ENCODE results near the gene DTX2. TPM values are rescaled to one million over a fixed set of nuclear protein-coding genes. Genes with fewer than 3 reads are reported as not detected.
A peak's percentile ranks its signal among the peaks of the same experiment; 100 is the strongest.
"Not testable (repeated sequence)": the region's sequence is repeated elsewhere in the genome, so short reads cannot be mapped to it uniquely, and the experiment has no call there.

The DTX2 gene
- 72.8 and 77.9 TPM in 2 replicates for total RNA-seq (2014; rRNA removed; shearing (Covaris generic))
- 29.7 and 36.1 TPM in 2 replicates for polyA plus RNA-seq (2016; fragmentation: Nextera tagmentation; extraction: Ambion mirVana)
- long read RNA-seq, partial matches to known transcripts = 4 of 25 reads
- long read RNA-seq, other reads (novel, unspliced or antisense) = 16 of 25 reads

DNA sequence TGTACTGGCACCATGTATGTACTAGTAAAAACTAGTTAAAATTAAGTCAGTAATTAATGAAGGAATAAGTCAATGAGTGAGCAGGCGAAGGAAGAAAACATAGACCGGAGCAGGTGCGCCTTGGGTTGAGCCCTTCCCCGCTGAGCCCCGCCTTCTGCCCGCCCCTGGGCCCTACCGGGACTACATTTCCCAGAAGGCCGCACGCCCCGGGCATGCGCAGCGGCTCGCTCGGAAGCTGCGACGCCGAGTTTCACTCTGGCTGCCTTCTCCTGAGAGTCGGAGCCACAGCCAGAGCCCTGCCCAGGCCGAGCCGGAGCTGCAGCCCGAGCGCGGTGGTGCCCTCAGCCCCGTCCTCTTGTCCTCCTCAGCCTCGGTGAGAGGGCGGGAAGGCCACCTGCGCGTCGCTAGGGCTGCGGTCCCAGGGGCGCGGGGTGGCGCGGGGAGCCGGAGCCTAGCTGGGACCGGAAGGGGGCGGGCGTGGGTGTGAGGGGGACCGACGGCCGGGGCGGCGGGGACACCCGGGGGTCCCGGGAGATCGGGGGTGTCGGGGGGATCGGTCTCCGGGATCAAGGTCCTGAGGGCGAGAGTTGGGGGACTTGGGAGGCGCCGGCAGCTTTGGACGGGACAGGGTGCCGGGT lies at the start of gene DTX2:
Gene DTX2 (plus strand): TSS at position 246 of the 638 bp plus-strand sequence. CDS start 18,801 bp downstream, outside the sequence.
- DNase-seq (ENCODE audit: low spot score); H3K4me3 Mint-ChIP-seq; H3K27me3 Mint-ChIP-seq (ENCODE audit: insufficient read depth, low read depth, poor library complexity): not testable (repeated sequence)

DNA sequence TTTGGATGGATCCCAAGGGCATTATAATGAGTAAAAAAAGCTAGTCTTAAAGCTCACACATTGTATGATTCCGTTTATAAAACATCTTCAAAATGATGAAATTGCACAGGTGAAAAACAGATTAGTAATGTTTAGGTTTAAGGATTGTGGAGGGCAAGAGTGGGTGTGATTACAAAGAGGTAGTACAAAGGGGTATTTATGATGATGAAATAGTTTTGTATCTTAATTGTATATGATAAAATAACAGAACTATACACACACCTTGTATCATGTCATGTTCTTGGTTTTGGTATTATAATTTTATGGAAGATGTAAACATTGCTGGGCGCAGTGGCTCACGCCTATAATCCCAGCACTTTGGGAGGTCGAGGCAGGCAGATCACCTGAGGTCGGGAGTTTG lies 49.3 kb upstream of the DTX2 start:
- no peak overlapping the region for H2AFZ ChIP-seq
- ATAC-seq = no peak
- no peaks in the 10 kb centered on the region for H3K79me2 ChIP-seq (replicated peaks; ENCODE audit: insufficient read depth)
- TF ChIP-seq, protein P1, sequence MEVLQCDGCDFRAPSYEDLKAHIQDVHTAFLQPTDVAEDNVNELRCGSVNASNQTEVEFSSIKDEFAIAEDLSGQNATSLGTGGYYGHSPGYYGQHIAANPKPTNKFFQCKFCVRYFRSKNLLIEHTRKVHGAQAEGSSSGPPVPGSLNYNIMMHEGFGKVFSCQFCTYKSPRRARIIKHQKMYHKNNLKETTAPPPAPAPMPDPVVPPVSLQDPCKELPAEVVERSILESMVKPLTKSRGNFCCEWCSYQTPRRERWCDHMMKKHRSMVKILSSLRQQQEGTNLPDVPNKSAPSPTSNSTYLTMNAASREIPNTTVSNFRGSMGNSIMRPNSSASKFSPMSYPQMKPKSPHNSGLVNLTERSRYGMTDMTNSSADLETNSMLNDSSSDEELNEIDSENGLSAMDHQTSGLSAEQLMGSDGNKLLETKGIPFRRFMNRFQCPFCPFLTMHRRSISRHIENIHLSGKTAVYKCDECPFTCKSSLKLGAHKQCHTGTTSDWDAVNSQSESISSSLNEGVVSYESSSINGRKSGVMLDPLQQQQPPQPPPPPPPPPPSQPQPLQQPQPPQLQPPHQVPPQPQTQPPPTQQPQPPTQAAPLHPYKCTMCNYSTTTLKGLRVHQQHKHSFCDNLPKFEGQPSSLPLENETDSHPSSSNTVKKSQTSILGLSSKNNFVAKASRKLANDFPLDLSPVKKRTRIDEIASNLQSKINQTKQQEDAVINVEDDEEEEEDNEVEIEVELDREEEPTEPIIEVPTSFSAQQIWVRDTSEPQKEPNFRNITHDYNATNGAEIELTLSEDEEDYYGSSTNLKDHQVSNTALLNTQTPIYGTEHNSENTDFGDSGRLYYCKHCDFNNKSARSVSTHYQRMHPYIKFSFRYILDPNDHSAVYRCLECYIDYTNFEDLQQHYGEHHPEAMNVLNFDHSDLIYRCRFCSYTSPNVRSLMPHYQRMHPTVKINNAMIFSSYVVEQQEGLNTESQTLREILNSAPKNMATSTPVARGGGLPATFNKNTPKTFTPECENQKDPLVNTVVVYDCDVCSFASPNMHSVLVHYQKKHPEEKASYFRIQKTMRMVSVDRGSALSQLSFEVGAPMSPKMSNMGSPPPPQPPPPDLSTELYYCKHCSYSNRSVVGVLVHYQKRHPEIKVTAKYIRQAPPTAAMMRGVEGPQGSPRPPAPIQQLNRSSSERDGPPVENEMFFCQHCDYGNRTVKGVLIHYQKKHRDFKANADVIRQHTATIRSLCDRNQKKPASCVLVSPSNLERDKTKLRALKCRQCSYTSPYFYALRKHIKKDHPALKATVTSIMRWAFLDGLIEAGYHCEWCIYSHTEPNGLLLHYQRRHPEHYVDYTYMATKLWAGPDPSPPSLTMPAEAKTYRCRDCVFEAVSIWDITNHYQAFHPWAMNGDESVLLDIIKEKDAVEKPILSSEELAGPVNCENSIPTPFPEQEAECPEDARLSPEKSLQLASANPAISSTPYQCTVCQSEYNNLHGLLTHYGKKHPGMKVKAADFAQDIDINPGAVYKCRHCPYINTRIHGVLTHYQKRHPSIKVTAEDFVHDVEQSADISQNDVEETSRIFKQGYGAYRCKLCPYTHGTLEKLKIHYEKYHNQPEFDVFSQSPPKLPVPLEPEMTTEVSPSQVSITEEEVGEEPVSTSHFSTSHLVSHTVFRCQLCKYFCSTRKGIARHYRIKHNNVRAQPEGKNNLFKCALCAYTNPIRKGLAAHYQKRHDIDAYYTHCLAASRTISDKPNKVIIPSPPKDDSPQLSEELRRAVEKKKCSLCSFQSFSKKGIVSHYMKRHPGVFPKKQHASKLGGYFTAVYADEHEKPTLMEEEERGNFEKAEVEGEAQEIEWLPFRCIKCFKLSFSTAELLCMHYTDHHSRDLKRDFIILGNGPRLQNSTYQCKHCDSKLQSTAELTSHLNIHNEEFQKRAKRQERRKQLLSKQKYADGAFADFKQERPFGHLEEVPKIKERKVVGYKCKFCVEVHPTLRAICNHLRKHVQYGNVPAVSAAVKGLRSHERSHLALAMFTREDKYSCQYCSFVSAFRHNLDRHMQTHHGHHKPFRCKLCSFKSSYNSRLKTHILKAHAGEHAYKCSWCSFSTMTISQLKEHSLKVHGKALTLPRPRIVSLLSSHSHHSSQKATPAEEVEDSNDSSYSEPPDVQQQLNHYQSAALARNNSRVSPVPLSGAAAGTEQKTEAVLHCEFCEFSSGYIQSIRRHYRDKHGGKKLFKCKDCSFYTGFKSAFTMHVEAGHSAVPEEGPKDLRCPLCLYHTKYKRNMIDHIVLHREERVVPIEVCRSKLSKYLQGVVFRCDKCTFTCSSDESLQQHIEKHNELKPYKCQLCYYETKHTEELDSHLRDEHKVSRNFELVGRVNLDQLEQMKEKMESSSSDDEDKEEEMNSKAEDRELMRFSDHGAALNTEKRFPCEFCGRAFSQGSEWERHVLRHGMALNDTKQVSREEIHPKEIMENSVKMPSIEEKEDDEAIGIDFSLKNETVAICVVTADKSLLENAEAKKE (CRISPR knock-in tag; IDR thresholded peaks at IDR 0.05) = no peak
- H3F3A ChIP-seq (replicated peaks; ENCODE audit: low read depth) = no peaks in the 10 kb centered on the region; the same call in 1 of the 2 replicates
- no peaks in the 10 kb centered on the region for H4K20me1 ChIP-seq (replicated peaks; ENCODE audit: insufficient read depth)
- Mint-ChIP-seq H3K4me1 (peaks cover 18% of the 10 kb centered on the region), H3K9me3 (no peaks in the 10 kb centered on the region), H3K36me3 (ENCODE audit: low read depth) (no peaks in the 10 kb centered on the region), H3K27me3 (ENCODE audit: insufficient read depth, low read depth, poor library complexity) (peaks cover 9% of the 10 kb centered on the region), H3K27ac (no peak overlapping the region), H3K4me3 (no peak overlapping the region)
- no peaks in the 10 kb centered on the region for H3K9me2 ChIP-seq (ENCODE audit: insufficient read depth)
- no peak overlapping the region for H3K4me2 ChIP-seq
- H3K36me3 ChIP-seq (ENCODE audit: insufficient read depth) = no peaks in the 10 kb centered on the region
- peaks cover 10% of the 10 kb centered on the region for H3K4me1 ChIP-seq (ENCODE audit: insufficient read depth)
- DNase-seq (ENCODE audit: low spot score) = no peak
- H3K27me3 ChIP-seq (ENCODE audit: insufficient read depth) = no peaks in the 10 kb centered on the region
- no peak overlapping the region for H3K27ac ChIP-seq (ENCODE audit: low read depth)
- H3K4me3 ChIP-seq = no peak overlapping the region

More for the DNA sequence above, at the start of gene DTX2:
- not testable (repeated sequence) for H4K20me1 ChIP-seq (replicated peaks; ENCODE audit: insufficient read depth); H2AFZ ChIP-seq; H3K4me1 Mint-ChIP-seq; H3K27ac Mint-ChIP-seq; H3K27me3 ChIP-seq (ENCODE audit: insufficient read depth); H3F3A ChIP-seq (replicated peaks; ENCODE audit: low read depth); H3K4me1 ChIP-seq (ENCODE audit: insufficient read depth); H3K36me3 ChIP-seq (ENCODE audit: insufficient read depth); H3K9me2 ChIP-seq (ENCODE audit: insufficient read depth); H3K9me3 Mint-ChIP-seq; H3K36me3 Mint-ChIP-seq (ENCODE audit: low read depth); H3K79me2 ChIP-seq (replicated peaks; ENCODE audit: insufficient read depth); H3K4me2 ChIP-seq; H3K27ac ChIP-seq (ENCODE audit: low read depth)
- H3K4me3 ChIP-seq = peak within 1 kb of the TSS; percentile 54
- peak; percentile 81 for ATAC-seq

- not testable (repeated sequence) for H3K27me3 Mint-ChIP-seq (ENCODE audit: insufficient read depth, low read depth, poor library complexity); H2AFZ ChIP-seq; H3K4me3 Mint-ChIP-seq; H3K27me3 ChIP-seq (ENCODE audit: insufficient read depth); ATAC-seq; H3K4me2 ChIP-seq; H3K27ac ChIP-seq (ENCODE audit: low read depth); H3K36me3 Mint-ChIP-seq (ENCODE audit: low read depth); H3K9me2 ChIP-seq (ENCODE audit: insufficient read depth); H4K20me1 ChIP-seq (replicated peaks; ENCODE audit: insufficient read depth); H3K36me3 ChIP-seq (ENCODE audit: insufficient read depth); H3K79me2 ChIP-seq (replicated peaks; ENCODE audit: insufficient read depth); H3K9me3 Mint-ChIP-seq; H3K27ac Mint-ChIP-seq; H3K4me1 Mint-ChIP-seq; H3K4me1 ChIP-seq (ENCODE audit: insufficient read depth); DNase-seq (ENCODE audit: low spot score); H3F3A ChIP-seq (replicated peaks; ENCODE audit: low read depth); H3K4me3 ChIP-seq
These were observed 43.7 kb upstream of the DTX2 start for GRCh38 chr7:76417654-76418310.

DNA sequence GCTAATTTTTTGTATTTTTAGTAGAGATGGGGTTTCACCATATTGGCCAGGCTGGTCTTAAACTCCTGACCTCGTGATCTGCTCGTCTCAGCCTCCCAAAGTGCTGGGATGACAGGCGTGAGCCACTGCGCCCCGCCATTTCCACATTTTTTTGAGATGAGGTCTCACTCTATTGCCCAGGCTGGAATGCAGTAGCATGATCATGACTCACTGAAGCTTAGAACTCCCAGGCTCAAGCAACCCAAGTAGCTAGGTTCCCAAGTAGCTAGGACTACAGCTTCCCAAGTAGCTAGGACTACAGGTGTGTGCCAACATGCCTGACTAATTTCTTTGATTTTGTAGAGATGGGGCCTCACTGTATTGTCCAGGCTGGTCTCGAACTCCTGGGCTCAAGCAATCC lies 40.4 kb upstream of the DTX2 start:
- not testable (repeated sequence) for H3K4me2 ChIP-seq; H3K4me3 ChIP-seq; H3K36me3 Mint-ChIP-seq (ENCODE audit: low read depth); H4K20me1 ChIP-seq (replicated peaks; ENCODE audit: insufficient read depth); H3K27ac Mint-ChIP-seq; H3K4me1 ChIP-seq (ENCODE audit: insufficient read depth); DNase-seq (ENCODE audit: low spot score); H3K27me3 Mint-ChIP-seq (ENCODE audit: insufficient read depth, low read depth, poor library complexity); H3K27ac ChIP-seq (ENCODE audit: low read depth); H3K4me3 Mint-ChIP-seq; H3K9me2 ChIP-seq (ENCODE audit: insufficient read depth); H3K36me3 ChIP-seq (ENCODE audit: insufficient read depth); ATAC-seq; H3K9me3 Mint-ChIP-seq; H3K27me3 ChIP-seq (ENCODE audit: insufficient read depth); H2AFZ ChIP-seq; H3F3A ChIP-seq (replicated peaks; ENCODE audit: low read depth); H3K79me2 ChIP-seq (replicated peaks; ENCODE audit: insufficient read depth)
- H3K4me1 Mint-ChIP-seq = peaks cover 13% of the 10 kb centered on the region
